ENCODE measurements around the gene TMOD2. TPM values are rescaled to one million over a fixed set of nuclear protein-coding genes. Genes with fewer than 3 reads are reported as not detected.

Gene TMOD2
- total and polyA plus RNA-seq, 2 experiments from 2014 or later = 3.0 to 5.9 TPM

DNA sequence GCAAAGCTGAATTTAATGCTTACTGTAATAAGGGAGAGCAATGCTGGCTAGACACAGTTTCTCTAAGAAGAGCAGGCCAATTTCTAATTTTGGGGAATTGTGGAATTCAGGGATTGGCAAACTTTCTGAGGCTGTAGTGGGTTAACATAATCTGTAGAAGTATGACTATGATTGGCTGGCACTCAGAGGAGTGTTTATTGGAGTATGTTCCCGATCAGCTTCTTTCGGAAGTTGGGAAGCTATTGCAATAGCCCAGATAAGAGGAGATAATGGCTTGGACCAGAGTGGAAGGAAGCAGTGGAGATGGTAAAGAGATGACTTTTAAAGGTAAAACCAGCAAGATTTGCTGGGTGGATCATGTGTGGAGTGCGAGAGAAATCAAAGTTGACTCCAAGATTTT is 97.4 kb downstream of the TMOD2 start:
- Mint-ChIP-seq H3K9me3 (no peaks in the 10 kb centered on the region), H3K36me3 (ENCODE audit: low read depth) (no peaks in the 10 kb centered on the region), H3K27ac (no peak overlapping the region), H3K27me3 (ENCODE audit: insufficient read depth, low read depth, poor library complexity) (peaks cover 2% of the 10 kb centered on the region), H3K4me3 (no peak overlapping the region), H3K4me1 (peaks cover 25% of the 10 kb centered on the region)
- Histone ChIP-seq H3K4me2 (no peak overlapping the region), H2AFZ (no peak overlapping the region), H3K79me2 (replicated peaks; ENCODE audit: insufficient read depth) (peaks cover 87% of the 10 kb centered on the region), H3K36me3 (ENCODE audit: insufficient read depth) (no peaks in the 10 kb centered on the region), H3K27me3 (ENCODE audit: insufficient read depth) (no peaks in the 10 kb centered on the region), H3K4me3 (no peak overlapping the region), H4K20me1 (replicated peaks; ENCODE audit: insufficient read depth) (peaks cover 18% of the 10 kb centered on the region), H3K4me1 (ENCODE audit: insufficient read depth) (peaks cover 19% of the 10 kb centered on the region), H3K9me2 (ENCODE audit: insufficient read depth) (no peaks in the 10 kb centered on the region), H3K27ac (ENCODE audit: low read depth) (no peak overlapping the region), H3F3A (replicated peaks; ENCODE audit: low read depth) (no peaks in the 10 kb centered on the region)
- DNase-seq (ENCODE audit: low spot score) (no peak), ATAC-seq (no peak)
- TF ChIP-seq EZH2phosphoT487 (IDR thresholded peaks at IDR 0.05; ENCODE audit: unreplicated experiment) (no peak), POLR2AphosphoS5 (IDR thresholded peaks at IDR 0.05; ENCODE audit: low read depth) (no peak), STAT1 (IDR thresholded peaks at IDR 0.05; ENCODE audit: unreplicated experiment) (no peak), EZH2 (IDR thresholded peaks at IDR 0.05; ENCODE audit: low read depth, unreplicated experiment) (no peak), NANOG (IDR thresholded peaks at IDR 0.05; ENCODE audit: borderline replicate concordance) (no peak), CREB1 (CRISPR knock-in tag; IDR thresholded peaks at IDR 0.05; ENCODE audit: low read depth) (no peak), JUNB (IDR thresholded peaks at IDR 0.05; ENCODE audit: unreplicated experiment) (no peak), ZNF114 (CRISPR knock-in tag; IDR thresholded peaks at IDR 0.05) (no peak), ZNF331 (CRISPR knock-in tag; IDR thresholded peaks at IDR 0.05; ENCODE audit: low read depth) (no peak)
- TF ChIP-seq, protein P1, sequence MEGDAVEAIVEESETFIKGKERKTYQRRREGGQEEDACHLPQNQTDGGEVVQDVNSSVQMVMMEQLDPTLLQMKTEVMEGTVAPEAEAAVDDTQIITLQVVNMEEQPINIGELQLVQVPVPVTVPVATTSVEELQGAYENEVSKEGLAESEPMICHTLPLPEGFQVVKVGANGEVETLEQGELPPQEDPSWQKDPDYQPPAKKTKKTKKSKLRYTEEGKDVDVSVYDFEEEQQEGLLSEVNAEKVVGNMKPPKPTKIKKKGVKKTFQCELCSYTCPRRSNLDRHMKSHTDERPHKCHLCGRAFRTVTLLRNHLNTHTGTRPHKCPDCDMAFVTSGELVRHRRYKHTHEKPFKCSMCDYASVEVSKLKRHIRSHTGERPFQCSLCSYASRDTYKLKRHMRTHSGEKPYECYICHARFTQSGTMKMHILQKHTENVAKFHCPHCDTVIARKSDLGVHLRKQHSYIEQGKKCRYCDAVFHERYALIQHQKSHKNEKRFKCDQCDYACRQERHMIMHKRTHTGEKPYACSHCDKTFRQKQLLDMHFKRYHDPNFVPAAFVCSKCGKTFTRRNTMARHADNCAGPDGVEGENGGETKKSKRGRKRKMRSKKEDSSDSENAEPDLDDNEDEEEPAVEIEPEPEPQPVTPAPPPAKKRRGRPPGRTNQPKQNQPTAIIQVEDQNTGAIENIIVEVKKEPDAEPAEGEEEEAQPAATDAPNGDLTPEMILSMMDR (conservative IDR thresholded peaks at IDR 0.05; ENCODE audit: low read depth in 2 of 2) = no peak
- TF ChIP-seq, protein P2, sequence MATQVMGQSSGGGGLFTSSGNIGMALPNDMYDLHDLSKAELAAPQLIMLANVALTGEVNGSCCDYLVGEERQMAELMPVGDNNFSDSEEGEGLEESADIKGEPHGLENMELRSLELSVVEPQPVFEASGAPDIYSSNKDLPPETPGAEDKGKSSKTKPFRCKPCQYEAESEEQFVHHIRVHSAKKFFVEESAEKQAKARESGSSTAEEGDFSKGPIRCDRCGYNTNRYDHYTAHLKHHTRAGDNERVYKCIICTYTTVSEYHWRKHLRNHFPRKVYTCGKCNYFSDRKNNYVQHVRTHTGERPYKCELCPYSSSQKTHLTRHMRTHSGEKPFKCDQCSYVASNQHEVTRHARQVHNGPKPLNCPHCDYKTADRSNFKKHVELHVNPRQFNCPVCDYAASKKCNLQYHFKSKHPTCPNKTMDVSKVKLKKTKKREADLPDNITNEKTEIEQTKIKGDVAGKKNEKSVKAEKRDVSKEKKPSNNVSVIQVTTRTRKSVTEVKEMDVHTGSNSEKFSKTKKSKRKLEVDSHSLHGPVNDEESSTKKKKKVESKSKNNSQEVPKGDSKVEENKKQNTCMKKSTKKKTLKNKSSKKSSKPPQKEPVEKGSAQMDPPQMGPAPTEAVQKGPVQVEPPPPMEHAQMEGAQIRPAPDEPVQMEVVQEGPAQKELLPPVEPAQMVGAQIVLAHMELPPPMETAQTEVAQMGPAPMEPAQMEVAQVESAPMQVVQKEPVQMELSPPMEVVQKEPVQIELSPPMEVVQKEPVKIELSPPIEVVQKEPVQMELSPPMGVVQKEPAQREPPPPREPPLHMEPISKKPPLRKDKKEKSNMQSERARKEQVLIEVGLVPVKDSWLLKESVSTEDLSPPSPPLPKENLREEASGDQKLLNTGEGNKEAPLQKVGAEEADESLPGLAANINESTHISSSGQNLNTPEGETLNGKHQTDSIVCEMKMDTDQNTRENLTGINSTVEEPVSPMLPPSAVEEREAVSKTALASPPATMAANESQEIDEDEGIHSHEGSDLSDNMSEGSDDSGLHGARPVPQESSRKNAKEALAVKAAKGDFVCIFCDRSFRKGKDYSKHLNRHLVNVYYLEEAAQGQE (IDR thresholded peaks at IDR 0.05; ENCODE audit: unreplicated experiment) = no peak
- TF ChIP-seq, protein P3, sequence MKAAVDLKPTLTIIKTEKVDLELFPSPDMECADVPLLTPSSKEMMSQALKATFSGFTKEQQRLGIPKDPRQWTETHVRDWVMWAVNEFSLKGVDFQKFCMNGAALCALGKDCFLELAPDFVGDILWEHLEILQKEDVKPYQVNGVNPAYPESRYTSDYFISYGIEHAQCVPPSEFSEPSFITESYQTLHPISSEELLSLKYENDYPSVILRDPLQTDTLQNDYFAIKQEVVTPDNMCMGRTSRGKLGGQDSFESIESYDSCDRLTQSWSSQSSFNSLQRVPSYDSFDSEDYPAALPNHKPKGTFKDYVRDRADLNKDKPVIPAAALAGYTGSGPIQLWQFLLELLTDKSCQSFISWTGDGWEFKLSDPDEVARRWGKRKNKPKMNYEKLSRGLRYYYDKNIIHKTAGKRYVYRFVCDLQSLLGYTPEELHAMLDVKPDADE (IDR thresholded peaks at IDR 0.05) = no peak
- TF ChIP-seq, protein P4, sequence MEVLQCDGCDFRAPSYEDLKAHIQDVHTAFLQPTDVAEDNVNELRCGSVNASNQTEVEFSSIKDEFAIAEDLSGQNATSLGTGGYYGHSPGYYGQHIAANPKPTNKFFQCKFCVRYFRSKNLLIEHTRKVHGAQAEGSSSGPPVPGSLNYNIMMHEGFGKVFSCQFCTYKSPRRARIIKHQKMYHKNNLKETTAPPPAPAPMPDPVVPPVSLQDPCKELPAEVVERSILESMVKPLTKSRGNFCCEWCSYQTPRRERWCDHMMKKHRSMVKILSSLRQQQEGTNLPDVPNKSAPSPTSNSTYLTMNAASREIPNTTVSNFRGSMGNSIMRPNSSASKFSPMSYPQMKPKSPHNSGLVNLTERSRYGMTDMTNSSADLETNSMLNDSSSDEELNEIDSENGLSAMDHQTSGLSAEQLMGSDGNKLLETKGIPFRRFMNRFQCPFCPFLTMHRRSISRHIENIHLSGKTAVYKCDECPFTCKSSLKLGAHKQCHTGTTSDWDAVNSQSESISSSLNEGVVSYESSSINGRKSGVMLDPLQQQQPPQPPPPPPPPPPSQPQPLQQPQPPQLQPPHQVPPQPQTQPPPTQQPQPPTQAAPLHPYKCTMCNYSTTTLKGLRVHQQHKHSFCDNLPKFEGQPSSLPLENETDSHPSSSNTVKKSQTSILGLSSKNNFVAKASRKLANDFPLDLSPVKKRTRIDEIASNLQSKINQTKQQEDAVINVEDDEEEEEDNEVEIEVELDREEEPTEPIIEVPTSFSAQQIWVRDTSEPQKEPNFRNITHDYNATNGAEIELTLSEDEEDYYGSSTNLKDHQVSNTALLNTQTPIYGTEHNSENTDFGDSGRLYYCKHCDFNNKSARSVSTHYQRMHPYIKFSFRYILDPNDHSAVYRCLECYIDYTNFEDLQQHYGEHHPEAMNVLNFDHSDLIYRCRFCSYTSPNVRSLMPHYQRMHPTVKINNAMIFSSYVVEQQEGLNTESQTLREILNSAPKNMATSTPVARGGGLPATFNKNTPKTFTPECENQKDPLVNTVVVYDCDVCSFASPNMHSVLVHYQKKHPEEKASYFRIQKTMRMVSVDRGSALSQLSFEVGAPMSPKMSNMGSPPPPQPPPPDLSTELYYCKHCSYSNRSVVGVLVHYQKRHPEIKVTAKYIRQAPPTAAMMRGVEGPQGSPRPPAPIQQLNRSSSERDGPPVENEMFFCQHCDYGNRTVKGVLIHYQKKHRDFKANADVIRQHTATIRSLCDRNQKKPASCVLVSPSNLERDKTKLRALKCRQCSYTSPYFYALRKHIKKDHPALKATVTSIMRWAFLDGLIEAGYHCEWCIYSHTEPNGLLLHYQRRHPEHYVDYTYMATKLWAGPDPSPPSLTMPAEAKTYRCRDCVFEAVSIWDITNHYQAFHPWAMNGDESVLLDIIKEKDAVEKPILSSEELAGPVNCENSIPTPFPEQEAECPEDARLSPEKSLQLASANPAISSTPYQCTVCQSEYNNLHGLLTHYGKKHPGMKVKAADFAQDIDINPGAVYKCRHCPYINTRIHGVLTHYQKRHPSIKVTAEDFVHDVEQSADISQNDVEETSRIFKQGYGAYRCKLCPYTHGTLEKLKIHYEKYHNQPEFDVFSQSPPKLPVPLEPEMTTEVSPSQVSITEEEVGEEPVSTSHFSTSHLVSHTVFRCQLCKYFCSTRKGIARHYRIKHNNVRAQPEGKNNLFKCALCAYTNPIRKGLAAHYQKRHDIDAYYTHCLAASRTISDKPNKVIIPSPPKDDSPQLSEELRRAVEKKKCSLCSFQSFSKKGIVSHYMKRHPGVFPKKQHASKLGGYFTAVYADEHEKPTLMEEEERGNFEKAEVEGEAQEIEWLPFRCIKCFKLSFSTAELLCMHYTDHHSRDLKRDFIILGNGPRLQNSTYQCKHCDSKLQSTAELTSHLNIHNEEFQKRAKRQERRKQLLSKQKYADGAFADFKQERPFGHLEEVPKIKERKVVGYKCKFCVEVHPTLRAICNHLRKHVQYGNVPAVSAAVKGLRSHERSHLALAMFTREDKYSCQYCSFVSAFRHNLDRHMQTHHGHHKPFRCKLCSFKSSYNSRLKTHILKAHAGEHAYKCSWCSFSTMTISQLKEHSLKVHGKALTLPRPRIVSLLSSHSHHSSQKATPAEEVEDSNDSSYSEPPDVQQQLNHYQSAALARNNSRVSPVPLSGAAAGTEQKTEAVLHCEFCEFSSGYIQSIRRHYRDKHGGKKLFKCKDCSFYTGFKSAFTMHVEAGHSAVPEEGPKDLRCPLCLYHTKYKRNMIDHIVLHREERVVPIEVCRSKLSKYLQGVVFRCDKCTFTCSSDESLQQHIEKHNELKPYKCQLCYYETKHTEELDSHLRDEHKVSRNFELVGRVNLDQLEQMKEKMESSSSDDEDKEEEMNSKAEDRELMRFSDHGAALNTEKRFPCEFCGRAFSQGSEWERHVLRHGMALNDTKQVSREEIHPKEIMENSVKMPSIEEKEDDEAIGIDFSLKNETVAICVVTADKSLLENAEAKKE (CRISPR knock-in tag; IDR thresholded peaks at IDR 0.05) = no peak
